Activated naive CD8-positive, alpha-beta T cell treated with anti-CD3 and anti-CD28 coated beads, Interleukin-2, amount 50 U/mL, for 24 hours (primary cell): Measurements from ENCODE around the gene NELFB.
A peak's percentile ranks its signal among the peaks of the same experiment; 100 is the strongest.

Source experiments
- ATAC-seq: fragments of 150-1000 bp; cut with Tn5 transposase; one replicate; pipeline ENCODE4 v1.10.0; 2021
- DNase-seq: peaks from one replicate; pipeline ENCODE4 v3.0.0; 2021
- H3K27ac Mint-ChIP-seq: one replicate; pipeline ENCODE4 v1.8.0; 2021; ENCODE audit warnings: mild to moderate bottlenecking, mixed read lengths
- H3K27me3 Mint-ChIP-seq: one replicate; pipeline ENCODE4 v1.8.0; 2021; ENCODE audit warnings: mixed read lengths
- H3K36me3 Mint-ChIP-seq: one replicate; pipeline ENCODE4 v1.8.0; 2021; ENCODE audit warnings: low read depth, mixed read lengths
- H3K4me1 Mint-ChIP-seq: one replicate; pipeline ENCODE4 v1.8.0; 2021; ENCODE audit warnings: mixed read lengths
- H3K4me3 Mint-ChIP-seq: one replicate; pipeline ENCODE4 v1.8.0; 2021; ENCODE audit warnings: mild to moderate bottlenecking, moderate library complexity, mixed read lengths
- H3K9me3 Mint-ChIP-seq: one replicate; pipeline ENCODE4 v1.8.0; 2021; ENCODE audit warnings: mixed read lengths

NELFB gene

GRCh38 chr9:137286975-137287383 is 31.9 kb downstream of the NELFB start:
- Mint-ChIP-seq H3K36me3 (no peaks in the 10 kb centered on the region), H3K27ac (no peak overlapping the region), H3K9me3 (no peaks in the 10 kb centered on the region), H3K4me1 (peaks cover 7% of the 10 kb centered on the region), H3K27me3 (peaks cover 15% of the 10 kb centered on the region), H3K4me3 (no peak overlapping the region)
- DNase-seq (no peak), ATAC-seq (peak; percentile 71)

- peaks cover 9% of the 10 kb centered on the region for H3K4me1 Mint-ChIP-seq
- no peak overlapping the region for H3K4me3 Mint-ChIP-seq
- ATAC-seq, result no peak
- H3K27me3 Mint-ChIP-seq, result peaks cover 32% of the 10 kb centered on the region
- H3K9me3 Mint-ChIP-seq, result no peaks in the 10 kb centered on the region
- no peak for DNase-seq
- no peak overlapping the region for H3K27ac Mint-ChIP-seq
- H3K36me3 Mint-ChIP-seq, result no peaks in the 10 kb centered on the region
These were observed 38.0 kb downstream of the NELFB start for GRCh38 chr9:137293094-137293481.

GRCh38 chr9:137293482-137294090 is 38.5 kb downstream of the NELFB start:
- Mint-ChIP-seq H3K27ac (no peak overlapping the region), H3K36me3 (no peaks in the 10 kb centered on the region), H3K9me3 (no peaks in the 10 kb centered on the region), H3K4me1 (peaks cover 9% of the 10 kb centered on the region), H3K4me3 (no peak overlapping the region), H3K27me3 (peaks cover 34% of the 10 kb centered on the region)
- ATAC-seq (no peak), DNase-seq (no peak)

- Mint-ChIP-seq H3K4me1 (peaks cover 9% of the 10 kb centered on the region), H3K27me3 (peaks cover 38% of the 10 kb centered on the region), H3K4me3 (peak overlapping the region; percentile 42), H3K27ac (peak overlapping the region; percentile 54), H3K36me3 (no peaks in the 10 kb centered on the region), H3K9me3 (no peaks in the 10 kb centered on the region)
- DNase-seq, result no peak
- peak; percentile 68 for ATAC-seq
These were observed 39.1 kb downstream of the NELFB start for GRCh38 chr9:137294091-137294680.

GRCh38 chr9:137294681-137295237 is 39.6 kb downstream of the NELFB start:
- Mint-ChIP-seq H3K4me1 (peaks cover 9% of the 10 kb centered on the region), H3K36me3 (no peaks in the 10 kb centered on the region)
- ATAC-seq, result peak; percentile 17

GRCh38 chr9:137295238-137295811 is 40.2 kb downstream of the NELFB start:
- peaks cover 45% of the 10 kb centered on the region for H3K27me3 Mint-ChIP-seq
- no peak overlapping the region for H3K27ac Mint-ChIP-seq
- peak overlapping the region; percentile 32 for H3K4me3 Mint-ChIP-seq
- ATAC-seq (peak; percentile 75), DNase-seq (peak; percentile 71)
- H3K4me1 Mint-ChIP-seq, result peaks cover 13% of the 10 kb centered on the region
- H3K9me3 Mint-ChIP-seq, result no peaks in the 10 kb centered on the region
- no peaks in the 10 kb centered on the region for H3K36me3 Mint-ChIP-seq

More at GRCh38 chr9:137294681-137295237, 39.6 kb downstream of the NELFB start:
- Mint-ChIP-seq H3K9me3 (no peaks in the 10 kb centered on the region), H3K27ac (peak overlapping the region; percentile 54), H3K4me3 (peak overlapping the region; percentile 42), H3K27me3 (peaks cover 42% of the 10 kb centered on the region)
- DNase-seq, result no peak

GRCh38 chr9:137295849-137296669 is 40.9 kb downstream of the NELFB start:
- Mint-ChIP-seq H3K9me3 (no peaks in the 10 kb centered on the region), H3K4me3 (peak overlapping the region; percentile 51), H3K4me1 (peaks cover 16% of the 10 kb centered on the region), H3K36me3 (peaks cover 2% of the 10 kb centered on the region), H3K27ac (no peak overlapping the region), H3K27me3 (peaks cover 49% of the 10 kb centered on the region)
- ATAC-seq (peak; percentile 9), DNase-seq (no peak)

GRCh38 chr9:137296670-137297664 is 41.8 kb downstream of the NELFB start:
- no peak for ATAC-seq
- H3K27me3 Mint-ChIP-seq, result peaks cover 49% of the 10 kb centered on the region

GRCh38 chr9:137297966-137298365 is 42.8 kb downstream of the NELFB start:
- DNase-seq, result no peak

More at GRCh38 chr9:137296670-137297664, 41.8 kb downstream of the NELFB start:
- no peak overlapping the region for H3K27ac Mint-ChIP-seq
- DNase-seq, result no peak
- peak overlapping the region; percentile 51 for H3K4me3 Mint-ChIP-seq
- peaks cover 18% of the 10 kb centered on the region for H3K4me1 Mint-ChIP-seq
- peaks cover 2% of the 10 kb centered on the region for H3K36me3 Mint-ChIP-seq
- no peaks in the 10 kb centered on the region for H3K9me3 Mint-ChIP-seq

GRCh38 chr9:137298401-137299202 is 43.5 kb downstream of the NELFB start:
- ATAC-seq (no peak), DNase-seq (no peak)
- peaks cover 23% of the 10 kb centered on the region for H3K4me1 Mint-ChIP-seq
- no peaks in the 10 kb centered on the region for H3K9me3 Mint-ChIP-seq
- peaks cover 2% of the 10 kb centered on the region for H3K36me3 Mint-ChIP-seq
- no peak overlapping the region for H3K4me3 Mint-ChIP-seq
- H3K27me3 Mint-ChIP-seq, result peaks cover 39% of the 10 kb centered on the region
- H3K27ac Mint-ChIP-seq, result no peak overlapping the region

More at GRCh38 chr9:137297966-137298365, 42.8 kb downstream of the NELFB start:
- Mint-ChIP-seq H3K36me3 (peaks cover 2% of the 10 kb centered on the region), H3K4me3 (no peak overlapping the region), H3K27ac (no peak overlapping the region), H3K27me3 (peaks cover 45% of the 10 kb centered on the region), H3K4me1 (peaks cover 19% of the 10 kb centered on the region), H3K9me3 (no peaks in the 10 kb centered on the region)
- no peak for ATAC-seq

GRCh38 chr9:137299203-137299565 is 44.1 kb downstream of the NELFB start:
- Mint-ChIP-seq H3K4me3 (no peak overlapping the region), H3K36me3 (peaks cover 2% of the 10 kb centered on the region), H3K9me3 (no peaks in the 10 kb centered on the region), H3K4me1 (peaks cover 23% of the 10 kb centered on the region), H3K27me3 (peaks cover 33% of the 10 kb centered on the region), H3K27ac (no peak overlapping the region)
- no peak for ATAC-seq
- DNase-seq, result no peak

GRCh38 chr9:137299938-137300337 is 44.8 kb downstream of the NELFB start:
- DNase-seq, result no peak
- H3K27me3 Mint-ChIP-seq, result peaks cover 27% of the 10 kb centered on the region
- H3K9me3 Mint-ChIP-seq, result no peaks in the 10 kb centered on the region
- peak overlapping the region; percentile 9 for H3K4me3 Mint-ChIP-seq
- H3K4me1 Mint-ChIP-seq, result peaks cover 21% of the 10 kb centered on the region
- ATAC-seq, result no peak
- H3K27ac Mint-ChIP-seq, result no peak overlapping the region
- H3K36me3 Mint-ChIP-seq, result peaks cover 2% of the 10 kb centered on the region

- H3K4me1 Mint-ChIP-seq, result peaks cover 27% of the 10 kb centered on the region
- H3K27ac Mint-ChIP-seq, result peak overlapping the region; percentile 79
- ATAC-seq (no peak), DNase-seq (no peak)
- H3K9me3 Mint-ChIP-seq, result no peaks in the 10 kb centered on the region
- peak overlapping the region; percentile 79 for H3K4me3 Mint-ChIP-seq
- H3K27me3 Mint-ChIP-seq, result peaks cover 26% of the 10 kb centered on the region
- peaks cover 2% of the 10 kb centered on the region for H3K36me3 Mint-ChIP-seq
These were observed 45.5 kb downstream of the NELFB start for GRCh38 chr9:137300567-137301080.
